Measurements from ENCODE around the gene KCNIP4.

The KCNIP4 gene

GRCh38 chr4:21780148-21780547, 168.4 kb downstream of the KCNIP4 start:
- Mint-ChIP-seq H3K9me3 (peaks cover 5% of the 10 kb centered on the region), H3K27me3 (peaks cover 16% of the 10 kb centered on the region), H3K4me3 (no peak overlapping the region), H3K36me3 (ENCODE audit: low read depth) (no peaks in the 10 kb centered on the region), H3K4me1 (ENCODE audit: low read depth) (no peaks in the 10 kb centered on the region), H3K27ac (no peak overlapping the region)

- H3K4me1 Mint-ChIP-seq (ENCODE audit: low read depth) = no peaks in the 10 kb centered on the region
- no peak overlapping the region for H3K4me3 Mint-ChIP-seq
- H3K27ac Mint-ChIP-seq = no peak overlapping the region
- no peaks in the 10 kb centered on the region for H3K36me3 Mint-ChIP-seq (ENCODE audit: low read depth)
- peaks cover 5% of the 10 kb centered on the region for H3K9me3 Mint-ChIP-seq
- peaks cover 16% of the 10 kb centered on the region for H3K27me3 Mint-ChIP-seq
Observed at GRCh38 chr4:21778702-21779101, 169.9 kb downstream of the KCNIP4 start.

DNA sequence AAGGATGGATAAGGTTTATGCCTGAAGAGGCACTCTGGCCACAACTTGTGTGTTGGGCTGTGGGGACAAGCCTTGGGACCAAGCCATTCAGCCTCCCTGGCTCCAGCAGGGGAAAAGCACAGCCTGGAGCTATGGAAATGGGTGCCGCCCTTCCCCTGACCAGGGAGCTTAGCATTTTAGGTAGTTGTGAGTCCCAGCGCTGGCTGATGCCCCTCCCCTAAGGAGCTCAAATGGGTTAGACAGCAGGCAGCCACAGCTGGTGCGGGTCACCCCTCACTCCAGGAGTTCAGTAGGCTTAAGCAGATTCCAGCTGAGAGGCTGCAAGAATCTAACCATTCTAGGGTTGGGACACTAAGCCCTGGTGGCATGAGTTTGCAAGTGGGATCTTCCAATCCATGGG, 172.9 kb downstream of the KCNIP4 start:
- H3K27me3 Mint-ChIP-seq = peaks cover 16% of the 10 kb centered on the region
- no peaks in the 10 kb centered on the region for H3K36me3 Mint-ChIP-seq (ENCODE audit: low read depth)

GRCh38 chr4:21769404-21770147, 179.0 kb downstream of the KCNIP4 start:
- Mint-ChIP-seq H3K9me3 (no peaks in the 10 kb centered on the region), H3K27me3 (peaks cover 11% of the 10 kb centered on the region), H3K4me3 (no peak overlapping the region), H3K36me3 (ENCODE audit: low read depth) (no peaks in the 10 kb centered on the region), H3K27ac (no peak overlapping the region), H3K4me1 (ENCODE audit: low read depth) (no peaks in the 10 kb centered on the region)

More for the DNA sequence above, 172.9 kb downstream of the KCNIP4 start:
- Mint-ChIP-seq H3K9me3 (peaks cover 5% of the 10 kb centered on the region), H3K4me3 (no peak overlapping the region), H3K4me1 (ENCODE audit: low read depth) (no peaks in the 10 kb centered on the region), H3K27ac (no peak overlapping the region)

DNA sequence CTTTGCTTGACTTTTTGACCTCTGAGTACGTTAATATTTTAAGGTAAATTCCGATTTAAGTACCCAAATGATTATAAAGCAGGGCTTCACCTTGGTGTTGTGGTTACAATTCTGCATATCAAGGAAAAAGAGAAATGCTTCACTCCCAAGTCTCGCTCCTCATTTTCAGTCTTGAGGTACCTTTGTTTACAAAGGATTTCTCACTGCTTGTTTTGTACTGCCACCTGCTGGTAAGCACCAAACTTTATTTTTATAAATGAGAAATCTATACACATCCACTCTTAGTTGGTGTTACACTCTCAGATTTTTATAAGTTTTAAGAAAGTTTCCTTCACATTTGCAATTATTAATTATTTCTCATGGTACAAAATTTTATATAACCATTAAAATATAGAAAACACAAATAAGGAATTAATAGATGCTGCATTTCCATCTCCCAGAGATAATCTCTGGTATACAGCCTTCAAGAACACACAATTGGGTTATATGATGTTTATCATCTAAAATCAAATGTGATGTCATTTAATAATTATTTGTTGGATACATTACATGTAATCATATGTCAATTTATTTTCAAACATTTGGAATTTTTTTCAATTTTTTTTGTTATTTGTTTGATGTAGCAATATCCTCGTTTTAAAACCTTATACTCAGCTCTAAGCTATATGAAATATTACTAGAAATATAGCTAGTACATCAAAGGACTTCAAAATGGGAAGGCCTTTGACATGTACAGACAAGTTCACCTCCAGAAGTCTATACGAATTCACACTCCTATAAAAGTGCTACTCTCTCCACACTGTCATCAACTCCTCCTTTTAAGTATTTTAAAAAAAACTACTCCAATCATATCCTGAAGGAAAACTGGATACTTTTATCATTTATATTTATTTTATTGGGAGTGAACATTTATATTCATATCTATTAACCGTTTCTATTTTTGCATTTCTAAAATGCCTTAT, 179.9 kb downstream of the KCNIP4 start:
- Mint-ChIP-seq H3K36me3 (ENCODE audit: low read depth) (no peaks in the 10 kb centered on the region), H3K9me3 (no peaks in the 10 kb centered on the region), H3K27me3 (peaks cover 11% of the 10 kb centered on the region), H3K4me1 (ENCODE audit: low read depth) (no peaks in the 10 kb centered on the region), H3K4me3 (no peak overlapping the region), H3K27ac (no peak overlapping the region)

GRCh38 chr4:21765810-21766407, 182.7 kb downstream of the KCNIP4 start:
- no peak overlapping the region for H3K27ac Mint-ChIP-seq
- H3K4me3 Mint-ChIP-seq = no peak overlapping the region
- H3K36me3 Mint-ChIP-seq (ENCODE audit: low read depth) = no peaks in the 10 kb centered on the region
- H3K9me3 Mint-ChIP-seq = no peaks in the 10 kb centered on the region
- no peaks in the 10 kb centered on the region for H3K4me1 Mint-ChIP-seq (ENCODE audit: low read depth)
- peaks cover 5% of the 10 kb centered on the region for H3K27me3 Mint-ChIP-seq

DNA sequence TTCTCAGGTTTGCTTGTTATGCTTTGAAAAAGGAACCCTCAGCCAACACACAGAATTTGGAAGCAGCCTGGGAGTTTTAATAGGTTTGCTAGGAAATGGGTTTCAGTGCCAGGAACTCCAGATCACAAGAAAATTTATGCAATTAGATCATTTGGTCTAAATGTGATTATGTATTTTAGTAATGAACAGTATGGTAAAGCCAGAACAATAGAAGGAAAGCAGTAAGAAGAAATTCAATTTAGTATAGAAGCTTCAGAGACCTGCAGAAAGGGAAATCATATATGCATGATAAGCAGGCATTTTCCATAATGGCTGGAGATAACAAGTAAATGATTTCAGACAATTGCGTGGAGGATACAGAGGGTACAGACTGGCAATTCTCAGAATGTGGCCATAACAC, 184.7 kb downstream of the KCNIP4 start:
- peaks cover 5% of the 10 kb centered on the region for H3K27me3 Mint-ChIP-seq
- no peaks in the 10 kb centered on the region for H3K36me3 Mint-ChIP-seq (ENCODE audit: low read depth)
- H3K27ac Mint-ChIP-seq = no peak overlapping the region
- no peaks in the 10 kb centered on the region for H3K9me3 Mint-ChIP-seq
- no peak overlapping the region for H3K4me3 Mint-ChIP-seq
- H3K4me1 Mint-ChIP-seq (ENCODE audit: low read depth) = no peaks in the 10 kb centered on the region

DNA sequence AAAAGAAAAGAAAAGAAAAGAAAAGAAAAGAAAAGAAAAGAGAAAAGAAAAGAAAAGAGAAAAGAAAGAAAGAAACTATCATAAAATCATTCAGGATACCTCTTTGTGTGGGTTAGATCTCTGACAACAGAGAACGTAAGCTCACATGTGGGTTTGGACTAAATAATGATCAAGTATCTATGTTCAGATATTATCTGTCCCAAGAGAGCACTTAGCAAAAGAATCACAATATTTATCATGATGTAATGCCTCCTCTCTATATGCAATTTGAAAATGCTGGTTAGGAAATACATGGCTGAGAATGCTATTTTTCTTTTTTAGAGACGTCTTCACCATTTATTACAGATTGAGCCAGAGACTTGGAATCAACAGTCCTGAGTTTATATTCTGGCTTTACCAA, 191.3 kb downstream of the KCNIP4 start:
- Mint-ChIP-seq H3K27ac (no peak overlapping the region), H3K36me3 (ENCODE audit: low read depth) (no peaks in the 10 kb centered on the region), H3K27me3 (no peaks in the 10 kb centered on the region), H3K9me3 (no peaks in the 10 kb centered on the region), H3K4me3 (no peak overlapping the region), H3K4me1 (ENCODE audit: low read depth) (no peaks in the 10 kb centered on the region)

DNA sequence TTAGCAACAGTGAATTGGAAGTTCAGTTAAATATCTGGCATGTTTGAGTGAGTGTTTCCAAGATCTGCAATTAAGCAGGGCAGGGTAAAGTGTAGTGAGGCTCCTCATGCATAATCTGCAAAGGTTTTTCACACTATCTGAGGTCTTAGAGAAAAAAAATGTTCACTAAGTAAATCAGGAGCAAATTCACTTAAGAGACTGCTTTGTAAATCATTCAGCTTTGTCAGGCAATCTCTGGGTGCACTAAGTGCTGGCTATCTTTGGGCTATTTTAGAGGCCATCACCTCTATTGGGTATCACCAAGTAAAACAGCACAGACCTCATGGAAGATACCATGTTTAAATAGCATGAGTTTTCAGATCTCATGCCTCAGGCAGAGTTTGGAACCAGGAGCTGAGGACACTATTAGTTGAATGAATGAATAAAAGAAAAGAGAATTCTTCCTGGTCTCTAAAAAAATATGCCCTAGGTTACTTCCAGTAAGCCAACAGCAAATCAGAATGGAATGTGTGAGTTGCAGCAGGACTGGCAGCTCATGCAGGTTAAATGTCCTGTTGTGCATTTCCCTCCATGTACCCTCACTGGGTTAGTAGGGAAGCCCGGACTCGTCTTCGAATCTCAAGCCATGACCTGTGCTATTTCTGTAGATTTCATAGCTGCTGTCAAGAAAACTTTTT, 195.3 kb downstream of the KCNIP4 start:
- H3K27ac Mint-ChIP-seq = no peak overlapping the region
- peaks cover 3% of the 10 kb centered on the region for H3K27me3 Mint-ChIP-seq
- H3K4me1 Mint-ChIP-seq (ENCODE audit: low read depth) = no peaks in the 10 kb centered on the region
- no peaks in the 10 kb centered on the region for H3K36me3 Mint-ChIP-seq (ENCODE audit: low read depth)
- H3K4me3 Mint-ChIP-seq = no peak overlapping the region
- peaks cover 5% of the 10 kb centered on the region for H3K9me3 Mint-ChIP-seq

- peaks cover 5% of the 10 kb centered on the region for H3K9me3 Mint-ChIP-seq
- no peaks in the 10 kb centered on the region for H3K36me3 Mint-ChIP-seq (ENCODE audit: low read depth)
- H3K27me3 Mint-ChIP-seq = peaks cover 3% of the 10 kb centered on the region
- H3K4me1 Mint-ChIP-seq (ENCODE audit: low read depth) = no peaks in the 10 kb centered on the region
- H3K27ac Mint-ChIP-seq = no peak overlapping the region
- H3K4me3 Mint-ChIP-seq = no peak overlapping the region
Observed at GRCh38 chr4:21752616-21753015, 196.0 kb downstream of the KCNIP4 start.

DNA sequence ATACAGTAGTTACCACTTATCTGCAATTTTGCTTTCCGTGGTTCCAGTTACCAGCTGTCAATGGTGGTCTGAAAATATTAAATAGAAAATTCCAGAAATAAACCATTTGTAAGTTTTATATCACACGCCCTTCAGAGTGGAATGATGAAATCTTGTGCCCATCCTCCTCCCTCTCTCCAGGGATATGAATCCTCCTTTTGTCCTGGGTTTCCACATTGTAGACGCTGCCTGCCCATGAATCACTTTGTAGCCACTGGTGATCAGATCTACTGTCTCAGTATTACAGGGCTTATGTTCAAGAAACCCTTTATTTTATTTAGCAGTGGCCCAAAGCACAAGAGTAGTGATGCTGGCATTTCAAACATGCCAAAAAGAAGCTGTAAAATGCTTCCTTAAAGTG, 198.6 kb downstream of the KCNIP4 start:
- Mint-ChIP-seq H3K27ac (no peak overlapping the region), H3K27me3 (peaks cover 3% of the 10 kb centered on the region), H3K4me3 (no peak overlapping the region), H3K36me3 (ENCODE audit: low read depth) (no peaks in the 10 kb centered on the region), H3K4me1 (ENCODE audit: low read depth) (no peaks in the 10 kb centered on the region), H3K9me3 (peaks cover 5% of the 10 kb centered on the region)

DNA sequence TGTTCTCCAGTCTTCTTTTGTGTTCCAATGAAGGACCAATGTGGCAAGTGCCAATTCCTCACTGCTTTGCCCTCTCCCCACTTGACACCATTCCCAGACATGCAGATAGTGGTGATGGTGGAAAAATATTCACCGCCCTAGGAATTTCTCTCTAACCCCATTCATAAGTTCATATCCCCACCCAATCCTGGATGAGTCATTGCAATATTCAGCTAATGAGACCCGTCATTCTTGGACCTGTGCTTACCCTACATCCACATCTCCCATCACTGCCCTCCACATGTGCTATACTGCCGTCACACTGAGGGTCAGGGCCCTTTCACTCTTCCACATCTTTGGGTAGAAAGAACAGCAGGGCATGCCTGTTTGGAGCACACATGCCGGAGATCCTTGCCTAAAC, 199.2 kb downstream of the KCNIP4 start:
- Mint-ChIP-seq H3K27ac (no peak overlapping the region), H3K4me1 (ENCODE audit: low read depth) (no peaks in the 10 kb centered on the region), H3K36me3 (ENCODE audit: low read depth) (no peaks in the 10 kb centered on the region), H3K9me3 (peaks cover 5% of the 10 kb centered on the region), H3K4me3 (no peak overlapping the region), H3K27me3 (peaks cover 3% of the 10 kb centered on the region)

DNA sequence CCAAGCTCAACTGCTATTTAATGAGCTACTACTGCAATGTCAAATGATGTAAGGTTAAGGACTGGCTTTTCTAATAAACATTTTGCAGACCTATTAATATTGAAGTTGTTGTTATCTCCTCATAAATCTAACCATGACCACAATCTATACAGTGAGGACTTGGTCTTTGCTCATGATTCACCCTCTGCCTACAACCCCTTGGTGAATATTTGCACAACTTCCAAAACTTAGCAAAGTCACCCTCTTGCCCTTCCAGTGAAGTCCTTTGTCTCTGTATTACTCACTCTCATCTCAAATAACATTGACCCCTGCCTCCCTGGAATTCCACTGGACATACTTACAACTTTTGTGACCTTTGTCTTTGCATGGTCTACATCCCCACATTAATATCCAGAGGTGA, 204.5 kb downstream of the KCNIP4 start:
- Mint-ChIP-seq H3K27me3 (no peaks in the 10 kb centered on the region), H3K9me3 (no peaks in the 10 kb centered on the region), H3K27ac (no peak overlapping the region), H3K36me3 (ENCODE audit: low read depth) (no peaks in the 10 kb centered on the region), H3K4me1 (ENCODE audit: low read depth) (no peaks in the 10 kb centered on the region), H3K4me3 (no peak overlapping the region)

GRCh38 chr4:21742326-21742725, 206.2 kb downstream of the KCNIP4 start:
- no peaks in the 10 kb centered on the region for H3K27me3 Mint-ChIP-seq
- no peak overlapping the region for H3K4me3 Mint-ChIP-seq
- no peak overlapping the region for H3K27ac Mint-ChIP-seq
- no peaks in the 10 kb centered on the region for H3K9me3 Mint-ChIP-seq
- H3K4me1 Mint-ChIP-seq (ENCODE audit: low read depth) = no peaks in the 10 kb centered on the region
- H3K36me3 Mint-ChIP-seq (ENCODE audit: low read depth) = no peaks in the 10 kb centered on the region

DNA sequence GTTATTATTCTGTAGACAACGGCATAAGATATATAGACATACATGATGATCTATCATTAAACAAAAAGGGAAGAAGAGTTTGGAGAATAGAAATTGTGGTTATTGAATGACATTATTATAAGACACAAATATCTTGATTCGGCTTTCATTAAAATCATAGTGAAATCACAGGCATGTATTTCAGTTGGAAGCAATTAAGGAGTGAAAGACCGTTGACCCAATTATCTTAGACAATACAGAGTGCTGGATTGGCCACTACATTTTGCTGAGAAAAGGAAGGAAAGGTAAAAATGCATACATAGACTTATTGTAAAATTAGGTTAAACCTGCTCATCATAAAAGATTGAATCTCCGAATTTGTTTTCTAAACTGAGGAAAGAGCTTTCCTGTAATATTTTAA, 209.8 kb downstream of the KCNIP4 start:
- Mint-ChIP-seq H3K4me3 (no peak overlapping the region), H3K27me3 (no peaks in the 10 kb centered on the region), H3K27ac (no peak overlapping the region), H3K4me1 (ENCODE audit: low read depth) (no peaks in the 10 kb centered on the region), H3K36me3 (ENCODE audit: low read depth) (no peaks in the 10 kb centered on the region), H3K9me3 (no peaks in the 10 kb centered on the region)
